ENCODE results near the gene WFDC5. TPM values are rescaled to one million over a fixed set of nuclear protein-coding genes. Genes with fewer than 3 reads are reported as not detected.

Gene WFDC5
- total and polyA plus RNA-seq, 10 of the 15 experiments (the other 5 are each of a cell fraction or from before 2014, with no cell fraction given): 0.20 to 0.26 (median 0.21) TPM; not detected in 7

DNA sequence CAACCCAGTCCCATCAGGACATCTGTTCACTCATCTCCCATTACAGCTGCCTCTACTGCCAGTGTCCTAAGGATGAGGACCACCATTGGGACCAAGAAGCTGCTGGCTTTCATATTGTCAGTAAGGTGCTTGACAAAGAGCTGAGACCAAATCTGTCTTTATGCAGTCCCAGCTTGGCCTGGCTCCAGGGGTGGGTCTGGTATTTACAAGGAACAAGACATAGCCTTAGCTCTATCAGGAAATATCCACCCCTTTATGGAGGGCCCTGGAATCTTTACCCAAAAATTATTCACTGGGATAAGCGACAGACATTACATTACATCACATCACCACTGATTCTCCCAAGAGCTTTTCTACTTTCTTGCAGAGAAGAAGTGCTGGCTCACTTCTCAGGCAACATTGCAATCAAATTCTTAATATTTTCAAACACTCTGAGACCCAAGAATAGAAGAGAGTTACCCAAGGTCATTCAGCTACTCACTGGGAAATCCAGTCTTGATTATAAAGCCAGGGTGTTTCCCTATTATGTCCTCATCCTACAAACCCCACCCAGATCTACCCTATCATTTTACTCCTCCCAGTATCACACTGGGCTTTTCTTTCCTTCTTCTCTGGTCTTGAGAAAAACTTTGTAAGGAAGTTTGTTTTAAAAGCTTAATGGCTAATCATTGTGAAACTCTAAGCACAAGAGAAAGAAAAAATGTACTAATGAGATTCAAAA lies 48.3 kb upstream of the WFDC5 start:
- RAD21 ChIA-PET (ENCODE audit: unreplicated experiment): interaction anchor here (0.5 kb wide), 1 partner anchor 799 kb away, joined by 3 read pairs; no protein-coding TSS in a partner anchor
- Histone ChIP-seq H3K4me1 (ENCODE audit: control insufficient read depth, insufficient read depth, low read length) (no peaks in the 10 kb centered on the region), H3K9ac (ENCODE audit: control insufficient read depth, insufficient read depth, low read length) (no peak overlapping the region), H2AFZ (ENCODE audit: control insufficient read depth, low read depth, low read length) (no peak overlapping the region), H3K79me2 (ENCODE audit: control insufficient read depth, insufficient read depth, low read length) (no peaks in the 10 kb centered on the region), H3K4me2 (ENCODE audit: control insufficient read depth, insufficient read depth) (no peak overlapping the region), H3K27ac (ENCODE audit: control insufficient read depth, insufficient read depth) (no peak overlapping the region), H3K9me3 (replicated peaks; ENCODE audit: control insufficient read depth, insufficient read depth, low read length) (no peaks in the 10 kb centered on the region; the same call in 2 of the 3 replicates), H4K20me1 (ENCODE audit: control insufficient read depth, insufficient read depth) (no peaks in the 10 kb centered on the region), H3K4me3 (no peak overlapping the region), H3K27me3 (replicated peaks in 1 of 2; ENCODE audit: control insufficient read depth in 2 of 2, insufficient read depth in 2 of 2, low read length in 1 of 2) (no peaks in the 10 kb centered on the region), H3K36me3 (ENCODE audit: control insufficient read depth in 2 of 2, insufficient read depth in 2 of 2, low read length in 1 of 2) (no peaks in the 10 kb centered on the region)
- CTCF ChIA-PET: interaction anchor here (1.3 kb wide), 1 partner anchor 68 kb away, joined by 3 read pairs; no protein-coding TSS in a partner anchor
- SMC1A ChIA-PET (ENCODE audit: uncharacterized antibody, unreplicated experiment): no interaction called here
- ATAC-seq (no peak), DNase-seq (ENCODE audit: low read depth, low spot score) (no peak), FAIRE-seq (no peak)
- no TSS peak for BruUV-seq (replicated peaks)
- intact Hi-C loops (cut with micrococcal nuclease; ENCODE audit: unreplicated experiment): no loop called here
- TF ChIP-seq, protein P1, sequence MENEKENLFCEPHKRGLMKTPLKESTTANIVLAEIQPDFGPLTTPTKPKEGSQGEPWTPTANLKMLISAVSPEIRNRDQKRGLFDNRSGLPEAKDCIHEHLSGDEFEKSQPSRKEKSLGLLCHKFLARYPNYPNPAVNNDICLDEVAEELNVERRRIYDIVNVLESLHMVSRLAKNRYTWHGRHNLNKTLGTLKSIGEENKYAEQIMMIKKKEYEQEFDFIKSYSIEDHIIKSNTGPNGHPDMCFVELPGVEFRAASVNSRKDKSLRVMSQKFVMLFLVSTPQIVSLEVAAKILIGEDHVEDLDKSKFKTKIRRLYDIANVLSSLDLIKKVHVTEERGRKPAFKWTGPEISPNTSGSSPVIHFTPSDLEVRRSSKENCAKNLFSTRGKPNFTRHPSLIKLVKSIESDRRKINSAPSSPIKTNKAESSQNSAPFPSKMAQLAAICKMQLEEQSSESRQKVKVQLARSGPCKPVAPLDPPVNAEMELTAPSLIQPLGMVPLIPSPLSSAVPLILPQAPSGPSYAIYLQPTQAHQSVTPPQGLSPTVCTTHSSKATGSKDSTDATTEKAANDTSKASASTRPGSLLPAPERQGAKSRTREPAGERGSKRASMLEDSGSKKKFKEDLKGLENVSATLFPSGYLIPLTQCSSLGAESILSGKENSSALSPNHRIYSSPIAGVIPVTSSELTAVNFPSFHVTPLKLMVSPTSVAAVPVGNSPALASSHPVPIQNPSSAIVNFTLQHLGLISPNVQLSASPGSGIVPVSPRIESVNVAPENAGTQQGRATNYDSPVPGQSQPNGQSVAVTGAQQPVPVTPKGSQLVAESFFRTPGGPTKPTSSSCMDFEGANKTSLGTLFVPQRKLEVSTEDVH (IDR thresholded peaks at IDR 0.05; ENCODE audit: low read depth, partially characterized antibody): no peak
- TF ChIP-seq ESRRA (IDR thresholded peaks at IDR 0.05; ENCODE audit: low read length): no peak
- no peak for TF ChIP-seq CREM (IDR thresholded peaks at IDR 0.05; ENCODE audit: low read depth)
- no peak for TF ChIP-seq ZSCAN29 (IDR thresholded peaks at IDR 0.05)
- TF ChIP-seq HDAC2 (IDR thresholded peaks at IDR 0.05): no peak
- TF ChIP-seq IKZF2 (IDR thresholded peaks at IDR 0.05): no peak
- TF ChIP-seq RBBP5 (conservative IDR thresholded peaks at IDR 0.05): no peak
- TF ChIP-seq, protein P2, sequence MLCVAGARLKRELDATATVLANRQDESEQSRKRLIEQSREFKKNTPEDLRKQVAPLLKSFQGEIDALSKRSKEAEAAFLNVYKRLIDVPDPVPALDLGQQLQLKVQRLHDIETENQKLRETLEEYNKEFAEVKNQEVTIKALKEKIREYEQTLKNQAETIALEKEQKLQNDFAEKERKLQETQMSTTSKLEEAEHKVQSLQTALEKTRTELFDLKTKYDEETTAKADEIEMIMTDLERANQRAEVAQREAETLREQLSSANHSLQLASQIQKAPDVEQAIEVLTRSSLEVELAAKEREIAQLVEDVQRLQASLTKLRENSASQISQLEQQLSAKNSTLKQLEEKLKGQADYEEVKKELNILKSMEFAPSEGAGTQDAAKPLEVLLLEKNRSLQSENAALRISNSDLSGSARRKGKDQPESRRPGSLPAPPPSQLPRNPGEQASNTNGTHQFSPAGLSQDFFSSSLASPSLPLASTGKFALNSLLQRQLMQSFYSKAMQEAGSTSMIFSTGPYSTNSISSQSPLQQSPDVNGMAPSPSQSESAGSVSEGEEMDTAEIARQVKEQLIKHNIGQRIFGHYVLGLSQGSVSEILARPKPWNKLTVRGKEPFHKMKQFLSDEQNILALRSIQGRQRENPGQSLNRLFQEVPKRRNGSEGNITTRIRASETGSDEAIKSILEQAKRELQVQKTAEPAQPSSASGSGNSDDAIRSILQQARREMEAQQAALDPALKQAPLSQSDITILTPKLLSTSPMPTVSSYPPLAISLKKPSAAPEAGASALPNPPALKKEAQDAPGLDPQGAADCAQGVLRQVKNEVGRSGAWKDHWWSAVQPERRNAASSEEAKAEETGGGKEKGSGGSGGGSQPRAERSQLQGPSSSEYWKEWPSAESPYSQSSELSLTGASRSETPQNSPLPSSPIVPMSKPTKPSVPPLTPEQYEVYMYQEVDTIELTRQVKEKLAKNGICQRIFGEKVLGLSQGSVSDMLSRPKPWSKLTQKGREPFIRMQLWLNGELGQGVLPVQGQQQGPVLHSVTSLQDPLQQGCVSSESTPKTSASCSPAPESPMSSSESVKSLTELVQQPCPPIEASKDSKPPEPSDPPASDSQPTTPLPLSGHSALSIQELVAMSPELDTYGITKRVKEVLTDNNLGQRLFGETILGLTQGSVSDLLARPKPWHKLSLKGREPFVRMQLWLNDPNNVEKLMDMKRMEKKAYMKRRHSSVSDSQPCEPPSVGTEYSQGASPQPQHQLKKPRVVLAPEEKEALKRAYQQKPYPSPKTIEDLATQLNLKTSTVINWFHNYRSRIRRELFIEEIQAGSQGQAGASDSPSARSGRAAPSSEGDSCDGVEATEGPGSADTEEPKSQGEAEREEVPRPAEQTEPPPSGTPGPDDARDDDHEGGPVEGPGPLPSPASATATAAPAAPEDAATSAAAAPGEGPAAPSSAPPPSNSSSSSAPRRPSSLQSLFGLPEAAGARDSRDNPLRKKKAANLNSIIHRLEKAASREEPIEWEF (IDR thresholded peaks at IDR 0.05; ENCODE audit: insufficient replicate concordance, low read depth, low read length): no peak
- TF ChIP-seq MXI1 (IDR thresholded peaks at IDR 0.05; ENCODE audit: low read depth, low read length): no peak
- no peak for TF ChIP-seq PAX5 (IDR thresholded peaks at IDR 0.05; ENCODE audit: borderline replicate concordance, low read depth, low read length)
- no peak for TF ChIP-seq BACH1 (IDR thresholded peaks at IDR 0.05; ENCODE audit: borderline replicate concordance)
- TF ChIP-seq EGR1 (IDR thresholded peaks at IDR 0.05; ENCODE audit: borderline replicate concordance in 1 of 2, low read depth in 2 of 2, low read length in 2 of 2): no peak
- TF ChIP-seq RELA (IDR thresholded peaks at IDR 0.05; ENCODE audit: borderline replicate concordance, partially characterized antibody): no peak
- TF ChIP-seq WRNIP1 (IDR thresholded peaks at IDR 0.05; ENCODE audit: borderline replicate concordance, low read depth, low read length): no peak
- TF ChIP-seq MTA3 (IDR thresholded peaks at IDR 0.05; ENCODE audit: borderline replicate concordance, low read length): no peak
- in situ Hi-C loops (cut with MboI): no loop called here
- POLR2A ChIA-PET: no interaction called here
- WGBS (ENCODE audit: insufficient coverage, insufficient replicate concordance, low lambda C conversion rate, missing lambda C conversion rate): 6% methylated on average over 1 of the region's 1 CpG
